ENCODE results near the gene BAAT.
A peak's percentile ranks its signal among the peaks of the same experiment; 100 is the strongest.
"Not testable (repeated sequence)": the region's sequence is repeated elsewhere in the genome, so short reads cannot be mapped to it uniquely, and the experiment has no call there.

Gene BAAT

GRCh38 chr9:101384873-101385536, at the start of gene BAAT:
Gene BAAT, minus strand, starts transcription at chr9:101385006. Its CDS starts 13,602 bp downstream, at chr9:101371404.
- DNase-seq: not testable (repeated sequence)

GRCh38 chr9:101433229-101433628, 48.4 kb upstream of the BAAT start:
- DNase-seq: no peak

GRCh38 chr9:101432740-101433139, 47.9 kb upstream of the BAAT start:
- DNase-seq: no peak

- DNase-seq: no peak
These were observed 47.4 kb upstream of the BAAT start for GRCh38 chr9:101432171-101432570.

GRCh38 chr9:101429736-101430135, 44.9 kb upstream of the BAAT start:
- DNase-seq: no peak

- no peak for DNase-seq
These were observed 44.1 kb upstream of the BAAT start for GRCh38 chr9:101428909-101429308.

GRCh38 chr9:101427957-101428655, 43.3 kb upstream of the BAAT start:
- DNase-seq: no peak

- no peak for DNase-seq
These were observed 42.6 kb upstream of the BAAT start for GRCh38 chr9:101427358-101427757.

GRCh38 chr9:101421653-101422065, 36.9 kb upstream of the BAAT start:
- DNase-seq: no peak

GRCh38 chr9:101419863-101420262, 35.1 kb upstream of the BAAT start:
- no peak for DNase-seq

- no peak for DNase-seq
These were observed 34.0 kb upstream of the BAAT start for GRCh38 chr9:101418518-101419430.

- DNase-seq: no peak
These were observed 33.2 kb upstream of the BAAT start for GRCh38 chr9:101417977-101418376.

GRCh38 chr9:101417389-101417788, 32.6 kb upstream of the BAAT start:
- DNase-seq: no peak

- no peak for DNase-seq
These were observed 30.8 kb upstream of the BAAT start for GRCh38 chr9:101415578-101415977.

- DNase-seq: no peak
These were observed 30.0 kb upstream of the BAAT start for GRCh38 chr9:101414839-101415238.

- no peak for DNase-seq
These were observed 24.3 kb upstream of the BAAT start for GRCh38 chr9:101409079-101409477.

GRCh38 chr9:101408374-101409078, 23.7 kb upstream of the BAAT start:
- no peak for DNase-seq

GRCh38 chr9:101403516-101404285, 18.9 kb upstream of the BAAT start:
- no peak for DNase-seq

- DNase-seq: no peak
These were observed 15.3 kb upstream of the BAAT start for GRCh38 chr9:101400120-101400519.

- DNase-seq: peak; percentile 42
These were observed 14.8 kb upstream of the BAAT start for GRCh38 chr9:101399643-101399970.

- peak; percentile 43 for DNase-seq
These were observed 14.3 kb upstream of the BAAT start for GRCh38 chr9:101398930-101399642.

Data from hematopoietic multipotent progenitor cell treated with erythropoietin and hydrocortisone succinate and interleukin-3 and kit ligand, for 6 days (in vitro differentiated cells).